Neural crest cell (in vitro differentiated cells): Measurements from ENCODE around the gene DOCK4. TPM values are rescaled to one million over a fixed set of nuclear protein-coding genes. Genes with fewer than 3 reads are reported as not detected.

Experiments used
- DNase-seq: peaks from one replicate; pipeline ENCODE4 v3.0.0; 2021; ENCODE audit warnings: low read depth, mixed read lengths, low spot score
- H3K27ac Mint-ChIP-seq: one replicate; pipeline ENCODE4 v1.8.0; 2021; ENCODE audit warnings: mild to moderate bottlenecking, mixed read lengths; ENCODE audit not compliant: unreplicated experiment
- H3K27me3 Mint-ChIP-seq: 2 replicates; pipeline ENCODE4 v1.8.0; 2021; ENCODE audit warnings: low read depth, mild to moderate bottlenecking, mixed read lengths
- H3K36me3 Mint-ChIP-seq: 2 replicates; pipeline ENCODE4 v1.8.0; 2021; ENCODE audit warnings: low read depth, mild to moderate bottlenecking, mixed read lengths
- H3K4me1 Mint-ChIP-seq: 2 replicates; pipeline ENCODE4 v1.8.0; 2021; ENCODE audit warnings: mixed read lengths
- H3K4me3 Mint-ChIP-seq: one replicate; pipeline ENCODE4 v1.8.0; 2021; ENCODE audit warnings: mild to moderate bottlenecking, mixed read lengths
- H3K9me3 Mint-ChIP-seq: 2 replicates; pipeline ENCODE4 v1.8.0; 2021; ENCODE audit warnings: mixed read lengths
- total RNA-seq: library from RNA; stranded (reverse); gene quantifications from 2 replicates; pipeline ENCODE4 v1.2.1, GENCODE V29; 2021
- TF ChIP-seq, protein P1 (sequence below): fragments of 200-600 bp; sonication (generic); conservative IDR thresholded peaks from 2 replicates; pipeline ENCODE4 v1.5.0; 2021; ENCODE audit warnings: antibody characterized with exemption, mild to moderate bottlenecking

The DOCK4 gene
- total RNA-seq, 1 donor from 2014 or later: 15.3 TPM

DNA sequence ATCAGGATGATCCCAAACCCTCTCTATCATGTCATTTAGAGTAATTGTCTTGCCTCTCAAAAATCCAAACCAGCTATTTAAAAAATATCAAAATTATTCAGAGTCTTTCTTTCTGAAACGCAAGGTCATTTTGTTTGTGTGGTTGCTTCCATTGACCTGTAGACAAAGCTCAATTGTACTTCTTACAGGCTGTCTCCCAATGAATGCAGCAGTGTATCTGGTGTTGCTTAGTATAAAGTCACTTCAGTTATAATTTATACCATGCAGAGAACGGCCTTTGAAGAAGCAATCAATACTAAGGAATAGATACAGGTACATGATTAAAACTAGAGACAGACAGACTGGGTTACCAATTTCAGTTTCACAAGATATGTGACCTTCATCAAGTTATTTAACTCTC is 80.9 kb downstream of the DOCK4 start:
- DNase-seq: no peak
- Mint-ChIP-seq H3K4me1 (peaks cover 20% of the 10 kb centered on the region), H3K27ac (no peak overlapping the region), H3K9me3 (peaks cover 7% of the 10 kb centered on the region), H3K4me3 (no peak overlapping the region), H3K27me3 (no peaks in the 10 kb centered on the region), H3K36me3 (peaks cover 11% of the 10 kb centered on the region)
- TF ChIP-seq, protein P1, sequence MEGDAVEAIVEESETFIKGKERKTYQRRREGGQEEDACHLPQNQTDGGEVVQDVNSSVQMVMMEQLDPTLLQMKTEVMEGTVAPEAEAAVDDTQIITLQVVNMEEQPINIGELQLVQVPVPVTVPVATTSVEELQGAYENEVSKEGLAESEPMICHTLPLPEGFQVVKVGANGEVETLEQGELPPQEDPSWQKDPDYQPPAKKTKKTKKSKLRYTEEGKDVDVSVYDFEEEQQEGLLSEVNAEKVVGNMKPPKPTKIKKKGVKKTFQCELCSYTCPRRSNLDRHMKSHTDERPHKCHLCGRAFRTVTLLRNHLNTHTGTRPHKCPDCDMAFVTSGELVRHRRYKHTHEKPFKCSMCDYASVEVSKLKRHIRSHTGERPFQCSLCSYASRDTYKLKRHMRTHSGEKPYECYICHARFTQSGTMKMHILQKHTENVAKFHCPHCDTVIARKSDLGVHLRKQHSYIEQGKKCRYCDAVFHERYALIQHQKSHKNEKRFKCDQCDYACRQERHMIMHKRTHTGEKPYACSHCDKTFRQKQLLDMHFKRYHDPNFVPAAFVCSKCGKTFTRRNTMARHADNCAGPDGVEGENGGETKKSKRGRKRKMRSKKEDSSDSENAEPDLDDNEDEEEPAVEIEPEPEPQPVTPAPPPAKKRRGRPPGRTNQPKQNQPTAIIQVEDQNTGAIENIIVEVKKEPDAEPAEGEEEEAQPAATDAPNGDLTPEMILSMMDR: no peak

DNA sequence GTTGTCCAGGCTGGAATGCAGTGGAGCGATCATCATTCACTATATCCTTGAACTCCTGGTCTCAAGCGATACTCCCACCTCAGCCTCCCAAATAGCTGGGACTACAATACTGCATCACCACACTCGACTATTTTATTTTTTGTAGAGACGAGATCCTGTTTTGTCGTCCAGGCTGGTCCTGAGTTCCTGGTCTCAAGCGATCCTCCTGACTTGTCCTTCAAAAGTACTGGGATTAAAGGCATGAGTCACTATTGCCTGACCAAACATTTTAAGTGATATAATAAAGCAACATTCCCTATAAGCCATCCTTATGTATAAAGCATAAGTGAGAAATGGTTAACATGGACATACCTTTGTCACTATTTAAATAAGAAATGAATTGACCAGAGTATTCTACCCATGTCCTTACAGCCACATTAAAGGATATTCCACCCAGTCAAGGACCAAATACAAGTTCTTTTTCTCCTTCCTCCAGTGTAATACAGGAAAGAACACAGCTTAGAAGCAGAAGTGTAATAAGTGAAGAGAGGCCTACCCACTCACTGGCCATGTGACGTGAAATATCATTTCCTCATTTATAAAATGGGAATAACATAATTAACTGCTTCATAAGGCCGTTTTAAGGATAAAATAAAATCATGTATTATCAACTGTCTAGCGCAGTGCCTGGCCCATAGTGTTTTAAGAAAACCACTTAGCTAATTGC is 82.0 kb downstream of the DOCK4 start:
- TF ChIP-seq, protein P1: no peak
- H3K4me3 Mint-ChIP-seq: no peak overlapping the region
- no peak overlapping the region for H3K27ac Mint-ChIP-seq
- H3K27me3 Mint-ChIP-seq: no peaks in the 10 kb centered on the region
- DNase-seq: no peak
- peaks cover 7% of the 10 kb centered on the region for H3K9me3 Mint-ChIP-seq
- peaks cover 17% of the 10 kb centered on the region for H3K4me1 Mint-ChIP-seq
- H3K36me3 Mint-ChIP-seq: peaks cover 11% of the 10 kb centered on the region

DNA sequence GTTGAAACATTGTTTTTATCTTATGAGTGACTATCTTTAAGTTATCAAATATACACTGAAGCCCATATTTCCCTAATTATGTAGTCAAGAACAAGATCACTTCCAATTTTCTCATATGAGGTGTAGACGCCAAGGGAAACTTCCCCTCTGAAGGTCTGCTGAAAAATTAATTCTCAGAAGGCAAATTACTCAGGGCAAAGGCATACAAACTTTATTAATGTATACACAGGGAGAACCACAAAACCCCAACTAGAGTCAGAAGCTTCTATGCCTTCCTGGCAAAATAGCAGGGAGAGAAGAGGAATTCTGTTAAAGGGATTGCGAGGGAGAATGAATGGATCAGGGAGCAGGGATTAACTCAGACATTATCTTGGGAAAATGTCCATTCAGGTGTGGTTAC is 83.4 kb downstream of the DOCK4 start:
- DNase-seq: no peak
- TF ChIP-seq, protein P1: no peak
- Mint-ChIP-seq H3K9me3 (peaks cover 7% of the 10 kb centered on the region), H3K27ac (no peak overlapping the region), H3K36me3 (peaks cover 9% of the 10 kb centered on the region), H3K4me3 (no peak overlapping the region), H3K4me1 (peaks cover 12% of the 10 kb centered on the region), H3K27me3 (no peaks in the 10 kb centered on the region)

DNA sequence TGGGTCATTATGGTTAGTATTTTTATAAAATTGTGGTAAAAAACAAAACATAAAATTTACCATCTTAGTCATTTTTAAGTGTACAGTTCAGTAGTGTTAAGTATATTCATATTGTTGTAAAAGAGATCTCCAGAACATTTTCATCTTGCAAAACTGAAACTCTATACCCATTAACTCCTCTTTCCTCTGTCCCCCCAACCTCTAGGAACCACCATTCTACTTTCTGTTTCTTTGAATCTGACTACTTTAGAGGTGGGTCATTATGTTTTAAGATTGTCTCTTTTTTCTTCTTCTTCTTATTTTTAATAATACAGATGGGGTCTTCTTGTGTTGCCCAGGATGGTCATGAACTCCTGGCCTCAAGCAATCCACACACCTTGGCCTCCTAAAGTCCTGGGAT is 84.1 kb downstream of the DOCK4 start:
- Mint-ChIP-seq H3K4me1 (peaks cover 12% of the 10 kb centered on the region), H3K4me3 (no peak overlapping the region), H3K36me3 (peaks cover 9% of the 10 kb centered on the region), H3K27ac (no peak overlapping the region), H3K27me3 (no peaks in the 10 kb centered on the region), H3K9me3 (peaks cover 7% of the 10 kb centered on the region)
- DNase-seq: no peak
- TF ChIP-seq, protein P1: no peak

DNA sequence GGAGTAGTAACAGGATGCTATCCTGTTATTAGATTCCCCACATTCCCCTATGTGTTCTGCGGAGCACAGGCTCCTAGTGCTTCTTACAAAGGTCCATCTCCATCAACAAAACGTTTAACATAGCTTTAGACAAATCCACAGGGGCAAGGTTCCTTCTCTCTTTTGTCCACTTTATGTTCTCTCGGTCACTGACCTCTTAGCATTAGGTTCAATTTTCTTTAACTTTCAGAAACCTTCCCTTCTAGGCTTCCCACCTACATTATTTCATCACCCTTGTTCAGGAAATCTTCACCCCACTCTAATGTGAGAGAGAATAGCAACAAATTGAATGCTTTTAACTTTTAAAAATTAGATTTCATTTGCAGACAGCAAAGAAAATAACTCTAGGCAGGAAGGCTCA is 84.9 kb downstream of the DOCK4 start:
- Mint-ChIP-seq H3K36me3 (peaks cover 8% of the 10 kb centered on the region), H3K27ac (no peak overlapping the region), H3K4me3 (no peak overlapping the region), H3K9me3 (peaks cover 5% of the 10 kb centered on the region), H3K4me1 (peaks cover 12% of the 10 kb centered on the region), H3K27me3 (no peaks in the 10 kb centered on the region)
- TF ChIP-seq, protein P1: no peak
- no peak for DNase-seq
